ENCODE data around the gene FHOD3. TPM values are rescaled to one million over a fixed set of nuclear protein-coding genes. Genes with fewer than 3 reads are reported as not detected.
A peak's percentile ranks its signal among the peaks of the same experiment; 100 is the strongest.

FHOD3 gene
- total RNA-seq, 8 experiments from 2014 or later = 1.2 to 36.1 (median 21.8) TPM

DNA sequence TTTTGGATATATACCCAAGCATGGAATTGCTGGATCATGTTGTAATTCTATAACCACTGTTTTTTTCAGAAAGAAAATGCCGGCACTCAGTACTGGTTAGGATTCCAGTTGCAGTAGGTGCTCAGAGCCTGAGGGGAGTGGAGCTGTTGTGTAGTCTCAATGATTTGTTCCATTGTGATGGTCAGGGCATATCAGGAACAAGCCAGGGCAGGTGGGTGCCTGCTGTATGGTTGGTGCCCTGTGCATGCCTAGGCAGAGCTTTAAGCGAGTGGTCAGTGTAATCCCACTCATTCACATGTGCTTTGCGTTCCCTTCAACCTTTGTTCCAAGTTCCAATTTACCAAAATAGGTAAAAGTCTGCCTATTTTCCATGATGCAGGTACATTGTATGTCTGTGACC lies 100.9 kb downstream of the FHOD3 start:
- no peak overlapping the region for H3K27ac ChIP-seq
- in situ Hi-C loops (cut with MboI; ENCODE audit: low pct_unique_long_range_greater_than_20kb in 2 of 9, low sequenced_read_pairs in 9 of 9, unreplicated experiment in 9 of 9) = no loop called here
- ATAC-seq (replicated peaks in 6 of 8) = no peak
- no peak overlapping the region for H3K4me3 ChIP-seq
- no peaks in the 10 kb centered on the region for H3K4me1 ChIP-seq (replicated peaks in 1 of 2)
- WGBS, 10 experiments = 0 to 100% (median 89%) methylated on average over 1 to 3 of the region's 3 CpGs; no CpG with 5 or more reads in 2 of the 10 experiments

DNA sequence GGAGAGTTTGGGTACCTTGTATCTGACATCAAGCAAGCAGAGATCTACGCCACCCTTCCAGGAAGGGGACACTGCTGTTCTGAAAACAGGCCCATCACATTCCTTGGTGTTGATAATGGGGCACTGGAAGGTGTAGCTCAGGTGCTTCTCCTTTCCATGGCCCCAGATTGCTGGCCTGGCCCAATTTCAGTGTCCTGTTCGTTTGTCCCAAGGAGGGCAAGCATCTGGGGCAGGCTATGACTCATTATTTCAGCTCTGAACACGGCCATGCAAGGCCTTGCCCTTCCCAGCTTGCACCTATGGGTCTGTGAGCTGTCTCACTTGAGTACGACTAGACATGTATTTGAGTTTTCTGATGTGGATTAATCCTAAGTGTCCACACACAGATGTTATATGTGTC lies 101.5 kb downstream of the FHOD3 start:
- in situ Hi-C loops (cut with MboI; ENCODE audit: low pct_unique_long_range_greater_than_20kb in 2 of 9, low sequenced_read_pairs in 9 of 9, unreplicated experiment in 9 of 9) = no loop called here
- Histone ChIP-seq H3K4me3 (no peak overlapping the region), H3K4me1 (replicated peaks in 1 of 2) (no peaks in the 10 kb centered on the region), H3K27ac (no peak overlapping the region)
- no peak for ATAC-seq (replicated peaks in 6 of 8)
- WGBS, 10 experiments = 69 to 100% (median 80%) methylated on average over 1 to 2 of the region's 4 CpGs; no CpG with 5 or more reads in 3 of the 10 experiments

DNA sequence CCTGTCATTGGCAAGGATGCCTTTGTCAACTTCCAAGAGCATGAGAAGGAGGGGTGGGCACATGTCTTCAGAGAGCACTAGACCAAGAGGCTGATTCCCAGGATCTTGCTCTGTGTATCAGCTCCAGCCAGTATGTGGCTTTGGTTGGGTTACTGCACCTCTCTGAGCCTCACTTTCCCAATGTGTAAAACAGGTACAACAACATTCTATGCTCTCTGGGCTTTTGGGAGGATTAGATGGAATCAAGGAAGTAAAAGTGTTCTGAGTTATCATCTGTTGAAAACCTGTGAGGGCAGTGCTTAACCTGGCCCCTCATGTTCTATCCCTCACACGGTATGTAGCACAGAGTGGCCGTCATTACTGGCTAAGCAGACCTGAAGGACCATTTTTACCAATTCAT lies 103.9 kb downstream of the FHOD3 start:
- Histone ChIP-seq H3K4me1 (replicated peaks in 1 of 2) (no peaks in the 10 kb centered on the region), H3K4me3 (no peak overlapping the region), H3K27ac (no peak overlapping the region)
- 92 to 100% (median 100%) methylated on average over 2 of the region's 2 CpGs; no CpG with 5 or more reads in 6 of the 10 experiments for WGBS, 10 experiments
- in situ Hi-C loops (cut with MboI; ENCODE audit: low pct_unique_long_range_greater_than_20kb in 2 of 9, low sequenced_read_pairs in 9 of 9, unreplicated experiment in 9 of 9) = no loop called here
- no peak for ATAC-seq (replicated peaks in 6 of 8)

GRCh38 chr18:36402765-36403396 lies 105.4 kb downstream of the FHOD3 start:
- in situ Hi-C loops (cut with MboI; ENCODE audit: low pct_unique_long_range_greater_than_20kb in 2 of 9, low sequenced_read_pairs in 9 of 9, unreplicated experiment in 9 of 9) = no loop called here
- no peak overlapping the region for H3K27ac ChIP-seq

GRCh38 chr18:36403896-36404820 lies 106.6 kb downstream of the FHOD3 start:
- peak in 3 of 8 experiments; percentile 60 to 82 (median 80) for ATAC-seq (replicated peaks in 6 of 8)
- Histone ChIP-seq H3K4me3 (no peak overlapping the region), H3K27ac (no peak overlapping the region), H3K4me1 (replicated peaks in 1 of 2) (no peaks in the 10 kb centered on the region)
- in situ Hi-C loops (cut with MboI; ENCODE audit: low pct_unique_long_range_greater_than_20kb in 2 of 9, low sequenced_read_pairs in 9 of 9, unreplicated experiment in 9 of 9) = no loop called here
- WGBS, 10 experiments = 47 to 100% (median 100%) methylated on average over 1 to 5 of the region's 6 CpGs; no CpG with 5 or more reads in 3 of the 10 experiments

More at GRCh38 chr18:36402765-36403396, 105.4 kb downstream of the FHOD3 start:
- Histone ChIP-seq H3K4me3 (no peak overlapping the region), H3K4me1 (replicated peaks in 1 of 2) (no peaks in the 10 kb centered on the region)
- WGBS, 10 experiments = 34 to 100% (median 93%) methylated on average over 1 to 7 of the region's 8 CpGs; no CpG with 5 or more reads in 3 of the 10 experiments
- peak in 4 of 8 experiments; percentile 27 to 70 (median 58) for ATAC-seq (replicated peaks in 6 of 8)

- in situ Hi-C loops (cut with MboI; ENCODE audit: low pct_unique_long_range_greater_than_20kb in 2 of 9, low sequenced_read_pairs in 9 of 9, unreplicated experiment in 9 of 9) = no loop called here
- Histone ChIP-seq H3K4me3 (no peak overlapping the region), H3K4me1 (replicated peaks in 1 of 2) (no peaks in the 10 kb centered on the region), H3K27ac (no peak overlapping the region)
- WGBS, 10 experiments = 20 to 100% (median 86%) methylated on average over 1 to 2 of the region's 2 CpGs
- ATAC-seq (replicated peaks in 6 of 8) = no peak
Measured at GRCh38 chr18:36405611-36406010, 108.1 kb downstream of the FHOD3 start.

DNA sequence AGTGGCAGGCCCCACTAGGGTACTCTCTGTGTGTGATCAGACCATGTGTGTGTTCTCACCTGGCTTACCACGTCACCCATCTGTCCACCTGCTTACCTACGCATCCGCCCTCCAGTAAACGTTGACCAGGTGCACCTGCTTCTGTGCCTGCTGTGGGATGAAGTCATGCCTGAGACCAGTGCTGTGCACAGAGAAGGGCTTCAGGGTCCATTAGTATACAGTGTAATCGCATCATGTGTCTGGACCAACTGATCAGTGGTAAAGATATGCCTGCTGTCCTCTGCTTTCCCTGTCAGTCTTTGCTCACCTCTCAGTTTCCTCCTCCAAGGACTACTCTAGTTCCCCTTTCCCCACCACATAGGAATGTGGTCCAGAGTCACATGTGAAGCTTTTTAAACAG lies 109.3 kb downstream of the FHOD3 start:
- 67 to 100% (median 85%) methylated on average over 1 to 5 of the region's 5 CpGs; no CpG with 5 or more reads in 4 of the 10 experiments for WGBS, 10 experiments
- no peak for ATAC-seq (replicated peaks in 6 of 8)
- in situ Hi-C loops (cut with MboI; ENCODE audit: low pct_unique_long_range_greater_than_20kb in 2 of 9, low sequenced_read_pairs in 9 of 9, unreplicated experiment in 9 of 9) = no loop called here
- Histone ChIP-seq H3K4me3 (no peak overlapping the region), H3K4me1 (replicated peaks in 1 of 2) (peaks cover 0 to 2% of the 10 kb centered on the region in 2 donors), H3K27ac (no peak overlapping the region)

DNA sequence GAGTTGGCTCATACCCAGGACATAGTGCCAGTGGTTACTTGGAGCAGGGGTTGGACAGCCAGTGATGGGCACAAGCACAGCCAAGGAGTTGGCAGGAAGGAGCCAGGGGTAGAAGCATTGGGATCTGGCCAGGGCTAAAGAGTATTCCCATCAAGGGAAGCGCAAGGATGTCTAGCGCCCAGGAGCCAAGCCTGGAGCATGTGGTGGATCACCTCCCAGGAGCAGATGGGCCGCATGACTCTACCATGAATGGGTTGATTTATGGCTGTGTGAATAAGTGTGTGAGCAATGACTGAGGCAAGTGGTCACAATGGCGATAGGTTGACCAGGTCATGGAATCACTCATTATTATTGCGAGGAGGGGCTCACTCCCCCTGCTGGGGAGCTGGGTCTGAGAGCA lies 111.1 kb downstream of the FHOD3 start:
- Histone ChIP-seq H3K4me1 (replicated peaks in 1 of 2) (peaks cover 0 to 7% of the 10 kb centered on the region in 2 donors), H3K4me3 (no peak overlapping the region), H3K27ac (no peak overlapping the region)
- no peak for ATAC-seq (replicated peaks in 6 of 8)
- WGBS, 10 experiments = 76 to 100% (median 86%) methylated on average over 2 to 4 of the region's 5 CpGs; no CpG with 5 or more reads in 6 of the 10 experiments
- in situ Hi-C loops (cut with MboI; ENCODE audit: low pct_unique_long_range_greater_than_20kb in 2 of 9, low sequenced_read_pairs in 9 of 9, unreplicated experiment in 9 of 9) = no loop called here

DNA sequence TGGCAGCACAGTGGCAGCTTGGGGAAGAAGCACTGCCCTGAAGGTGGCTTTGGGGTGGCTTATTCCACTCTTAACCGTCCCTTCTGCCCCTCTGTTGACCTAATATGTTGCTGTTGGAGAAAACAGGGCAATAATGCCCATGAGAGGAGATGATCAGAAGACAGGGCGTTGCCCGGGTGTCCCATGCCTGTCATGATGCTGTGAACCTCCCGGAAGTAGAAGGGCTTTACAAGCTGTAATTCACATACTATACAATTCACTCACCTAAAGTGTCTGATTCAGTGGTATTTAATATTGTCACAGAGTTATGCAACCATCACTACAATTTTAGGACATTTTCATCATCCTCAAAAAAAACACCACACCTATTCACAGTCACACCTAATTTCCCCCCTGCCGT lies 112.3 kb downstream of the FHOD3 start:
- in situ Hi-C loops (cut with MboI; ENCODE audit: low pct_unique_long_range_greater_than_20kb in 2 of 9, low sequenced_read_pairs in 9 of 9, unreplicated experiment in 9 of 9) = no loop called here
- ATAC-seq (replicated peaks in 6 of 8) = no peak
- peaks cover 0 to 8% of the 10 kb centered on the region in 2 donors for H3K4me1 ChIP-seq (replicated peaks in 1 of 2)
- no peak overlapping the region for H3K4me3 ChIP-seq
- WGBS, 10 experiments = 40 to 100% (median 99%) methylated on average over 1 to 4 of the region's 5 CpGs; no CpG with 5 or more reads in 2 of the 10 experiments
- no peak overlapping the region for H3K27ac ChIP-seq

GRCh38 chr18:36410346-36410745 lies 112.8 kb downstream of the FHOD3 start:
- Histone ChIP-seq H3K4me1 (replicated peaks in 1 of 2) (peaks cover 4 to 14% of the 10 kb centered on the region in 2 donors), H3K4me3 (no peak overlapping the region), H3K27ac (no peak overlapping the region)
- 45 to 100% (median 91%) methylated on average over 1 to 3 of the region's 3 CpGs; no CpG with 5 or more reads in 1 of the 10 experiments for WGBS, 10 experiments
- in situ Hi-C loops (cut with MboI; ENCODE audit: low pct_unique_long_range_greater_than_20kb in 2 of 9, low sequenced_read_pairs in 9 of 9, unreplicated experiment in 9 of 9) = no loop called here
- ATAC-seq (replicated peaks in 6 of 8) = no peak

DNA sequence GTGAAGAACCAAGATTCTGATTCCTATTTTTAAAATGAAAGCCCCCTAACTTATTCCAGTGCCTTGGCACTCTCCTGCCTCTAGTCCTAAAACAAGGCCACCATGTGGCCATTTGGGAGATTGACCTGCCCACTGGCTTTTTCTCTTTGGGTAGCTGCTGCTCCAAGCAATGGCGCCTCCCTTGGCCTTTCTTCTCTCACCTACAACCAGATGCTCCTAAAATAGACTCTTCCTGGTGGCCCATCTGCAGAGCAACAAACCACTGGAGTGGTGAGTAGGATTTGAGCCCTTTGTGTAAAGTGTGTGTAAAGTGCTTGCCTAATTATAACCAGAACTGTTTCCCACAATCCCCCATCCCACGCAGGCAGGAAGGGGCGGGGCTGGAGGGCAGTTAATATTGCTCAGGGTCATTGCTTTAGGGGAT lies 114.2 kb downstream of the FHOD3 start:
- ATAC-seq (replicated peaks in 6 of 8) = peak in 7 of 8 experiments; percentile 24 to 73 (median 44)
- in situ Hi-C loops (cut with MboI; ENCODE audit: low pct_unique_long_range_greater_than_20kb in 2 of 9, low sequenced_read_pairs in 9 of 9, unreplicated experiment in 9 of 9) = no loop called here

DNA sequence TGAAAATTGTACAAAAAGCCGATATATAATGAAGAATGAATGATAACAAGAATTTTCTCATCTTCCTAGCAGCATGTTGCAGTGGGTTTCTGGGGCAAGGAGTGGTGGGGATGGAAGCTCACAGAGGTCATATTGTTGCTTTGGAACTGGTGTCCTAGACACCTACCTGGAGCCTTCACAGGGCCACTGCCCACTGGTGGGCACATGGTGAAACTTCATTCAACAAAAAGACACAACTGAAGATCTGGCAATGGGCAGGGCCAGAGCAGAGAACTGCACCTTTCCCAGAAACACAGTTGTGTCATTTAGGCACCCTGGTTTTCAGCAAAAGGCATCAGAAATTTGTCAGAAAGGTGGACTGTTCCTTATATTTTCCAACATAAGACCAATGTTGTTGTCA lies 115.3 kb downstream of the FHOD3 start:
- no peak overlapping the region for H3K27ac ChIP-seq
- no peak overlapping the region for H3K4me3 ChIP-seq
- 86 to 100% (median 100%) methylated on average over 1 of the region's 1 CpG; no CpG with 5 or more reads in 3 of the 10 experiments for WGBS, 10 experiments
- ATAC-seq (replicated peaks in 6 of 8) = peak in 3 of 8 experiments; percentile 40 to 67 (median 52)
- peaks cover 12 to 22% of the 10 kb centered on the region in 2 donors for H3K4me1 ChIP-seq (replicated peaks in 1 of 2)
- in situ Hi-C loops (cut with MboI; ENCODE audit: low pct_unique_long_range_greater_than_20kb in 2 of 9, low sequenced_read_pairs in 9 of 9, unreplicated experiment in 9 of 9) = no loop called here

More for the DNA sequence above, 114.2 kb downstream of the FHOD3 start:
- no peak overlapping the region for H3K27ac ChIP-seq
- WGBS, 10 experiments = 30 to 87% (median 70%) methylated on average over 1 to 3 of the region's 3 CpGs; no CpG with 5 or more reads in 6 of the 10 experiments
- peaks cover 12 to 22% of the 10 kb centered on the region in 2 donors for H3K4me1 ChIP-seq (replicated peaks in 1 of 2)
- H3K4me3 ChIP-seq = no peak overlapping the region

DNA sequence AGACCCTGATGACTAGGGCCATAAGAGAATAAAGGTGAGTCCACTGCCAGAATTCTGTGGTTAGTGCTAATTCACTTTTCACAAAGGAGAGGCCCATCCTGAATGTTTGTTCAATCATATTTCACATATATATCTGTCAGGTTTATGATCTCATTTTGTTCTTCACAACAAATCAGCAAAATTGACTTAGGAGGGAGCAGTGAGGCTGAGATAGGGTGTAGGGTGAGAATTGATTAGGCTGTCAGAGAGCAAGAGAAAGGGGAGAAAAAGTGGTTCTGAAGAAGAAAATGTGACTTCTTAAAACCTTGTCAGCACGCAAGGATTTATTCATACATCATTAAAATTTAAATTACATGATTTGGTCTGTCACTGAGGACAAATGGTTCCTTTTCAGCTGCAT lies 117.7 kb downstream of the FHOD3 start:
- no peak overlapping the region for H3K27ac ChIP-seq
- WGBS, 10 experiments = 0 to 86% (median 64%) methylated on average over 1 of the region's 1 CpG; no CpG with 5 or more reads in 2 of the 10 experiments
- H3K4me3 ChIP-seq = no peak overlapping the region
- peaks cover 12 to 22% of the 10 kb centered on the region in 2 donors for H3K4me1 ChIP-seq (replicated peaks in 1 of 2)
- ATAC-seq (replicated peaks in 6 of 8) = peak in 5 of 8 experiments; percentile 40 to 71 (median 54)
- in situ Hi-C loops (cut with MboI; ENCODE audit: low pct_unique_long_range_greater_than_20kb in 2 of 9, low sequenced_read_pairs in 9 of 9, unreplicated experiment in 9 of 9) = no loop called here
